ENCODE results near the gene ZNF407.

The ZNF407 gene

DNA sequence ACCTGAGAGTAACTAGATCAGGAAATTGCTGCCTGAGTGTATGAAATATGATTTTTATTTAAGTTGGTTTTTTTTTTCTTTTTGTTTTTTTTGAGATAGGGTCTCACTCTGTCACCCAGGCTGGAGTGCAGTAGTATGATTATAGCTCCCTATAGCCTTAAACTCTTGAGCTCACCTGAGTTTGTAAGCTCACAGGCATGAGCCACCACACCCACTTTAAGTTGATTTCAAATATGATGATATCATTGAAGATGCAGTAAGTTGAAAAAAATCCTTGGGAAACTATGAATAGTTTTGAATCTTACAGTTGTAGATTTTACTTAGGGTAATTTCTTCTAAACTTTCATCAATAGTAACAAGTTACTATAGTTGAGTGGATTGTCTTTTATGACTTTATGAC is 234.7 kb downstream of the ZNF407 start:
- no peak for DNase-seq (ENCODE audit: low read depth)

DNA sequence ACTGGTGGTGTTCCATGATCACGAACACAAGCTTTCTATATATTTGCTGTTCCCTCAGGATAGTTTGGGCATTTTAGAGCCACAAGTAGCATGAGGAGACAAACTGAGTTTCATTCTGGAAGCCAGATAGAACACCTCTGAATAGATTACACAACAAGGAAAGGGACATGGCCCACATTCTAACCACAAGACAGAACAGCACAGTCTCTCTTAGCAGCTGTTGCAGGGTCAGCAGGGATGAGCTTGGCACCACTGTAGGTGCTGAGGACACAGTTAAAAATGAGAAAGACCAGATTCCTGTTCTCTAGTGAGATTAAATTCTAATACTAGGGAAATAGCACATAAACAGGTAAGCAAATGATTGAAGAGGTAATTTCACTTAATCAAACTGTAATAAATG is 235.3 kb downstream of the ZNF407 start:
- no peak for DNase-seq (ENCODE audit: low read depth)

DNA sequence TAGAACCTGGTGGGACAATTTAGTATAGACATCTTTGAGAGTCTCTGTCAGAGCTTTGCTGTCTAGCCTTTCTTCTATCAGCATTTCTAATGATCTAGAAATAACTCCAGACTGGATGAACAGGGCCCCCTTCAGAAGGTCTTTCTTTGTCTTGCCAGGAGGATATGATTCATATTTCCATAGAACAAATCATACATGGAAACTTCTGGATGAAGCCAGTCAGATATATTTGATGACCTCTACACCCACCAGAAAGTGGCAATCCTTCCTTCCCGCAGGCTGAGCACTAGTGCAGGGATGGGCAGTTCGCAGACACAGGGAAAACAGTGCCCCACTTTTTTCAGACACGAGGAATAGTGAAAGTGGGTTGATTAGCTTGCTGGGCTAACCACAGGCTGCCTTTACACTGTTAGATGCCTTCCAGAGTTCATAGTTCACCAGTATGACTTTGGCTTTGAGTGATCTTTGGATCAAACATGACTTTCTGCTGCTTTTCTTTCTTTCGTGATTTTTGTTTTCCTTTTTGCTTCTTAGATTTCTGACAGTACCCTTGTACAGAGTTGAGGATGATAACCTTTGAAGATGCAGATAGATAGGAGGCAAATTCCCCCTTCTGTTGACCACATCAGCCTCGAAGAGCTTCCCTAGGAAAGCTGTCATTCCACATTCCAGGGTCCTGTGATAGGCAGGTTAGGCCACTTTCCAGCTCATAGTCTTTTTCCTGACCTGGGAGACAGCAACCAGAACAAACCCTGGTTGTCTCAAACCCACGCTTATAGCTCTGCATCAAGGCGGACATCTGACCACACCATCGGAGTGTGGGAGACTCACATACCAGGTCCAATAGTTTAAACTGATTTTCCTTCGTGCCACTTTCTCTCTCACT is 237.0 kb downstream of the ZNF407 start:
- DNase-seq (ENCODE audit: low read depth) = no peak

DNA sequence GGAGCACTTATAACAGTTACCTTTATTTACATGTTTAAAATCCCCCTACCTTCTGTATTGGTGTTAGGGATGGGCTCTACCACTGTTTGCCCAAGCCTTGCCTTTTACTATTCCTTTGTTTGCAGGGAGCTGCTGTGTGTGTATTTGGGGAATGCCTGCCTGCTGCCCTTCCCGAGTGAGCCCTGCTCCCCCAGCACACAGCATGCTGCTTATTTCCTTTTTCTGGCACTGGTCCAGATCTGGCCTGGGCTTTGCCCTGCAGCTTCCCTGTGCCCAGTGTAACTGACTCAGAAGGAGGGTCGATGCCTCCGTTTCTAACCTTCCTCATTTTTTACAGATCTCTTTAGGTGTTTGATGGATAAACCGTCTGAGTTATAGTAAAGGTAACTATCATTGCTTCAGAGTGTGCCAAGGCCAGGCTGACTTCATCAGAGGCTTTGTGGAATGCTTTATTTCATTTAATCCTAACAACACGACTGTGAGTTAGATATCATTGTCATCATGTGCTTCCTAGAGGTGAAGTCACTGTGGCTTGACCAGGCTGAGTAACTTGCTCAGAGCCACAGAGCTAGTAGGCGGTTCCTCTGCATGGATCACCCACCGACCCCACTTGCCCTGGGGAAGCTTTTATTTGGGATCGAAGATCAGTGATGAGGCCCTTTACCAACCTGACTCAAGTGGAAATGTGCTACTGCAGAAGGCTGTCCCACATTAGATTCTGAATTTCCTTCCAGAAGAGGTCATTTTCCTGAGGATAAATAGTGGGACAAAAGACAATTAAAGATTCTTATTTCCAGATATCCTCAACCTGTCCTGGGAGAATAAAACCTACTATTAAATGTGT is 238.8 kb downstream of the ZNF407 start:
- DNase-seq (ENCODE audit: low read depth) = no peak

DNA sequence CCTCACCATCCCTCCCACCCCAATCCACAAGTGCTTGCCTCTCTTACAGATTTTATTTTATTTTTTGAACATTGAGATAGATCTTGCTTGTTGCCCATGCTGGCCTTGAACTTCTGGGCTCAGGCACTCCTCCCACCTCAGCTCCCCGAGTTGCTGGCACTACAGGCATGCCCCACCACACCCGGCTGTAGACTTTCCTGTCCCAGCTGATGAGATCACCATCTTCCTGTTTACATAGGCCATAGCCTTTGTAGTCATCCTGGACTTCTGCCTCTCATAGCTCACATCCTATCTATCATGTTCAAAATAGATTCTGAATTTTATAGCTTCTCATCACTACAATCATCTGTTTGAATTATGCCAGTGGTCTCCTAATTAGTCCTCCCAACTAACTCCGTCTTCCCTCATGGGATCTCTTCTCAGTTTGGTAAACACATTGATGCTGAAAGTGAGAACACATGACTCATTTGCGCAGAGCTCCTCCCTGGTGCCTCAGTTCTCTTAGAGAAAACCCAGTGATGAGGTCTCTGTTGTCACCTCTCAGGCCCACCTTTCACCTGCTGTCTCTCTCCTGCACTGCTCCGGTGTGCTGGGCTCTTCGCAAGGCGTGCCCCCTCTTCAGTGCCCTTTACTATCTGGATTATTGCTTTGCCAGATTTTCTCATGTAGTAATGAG is 243.0 kb downstream of the ZNF407 start:
- no peak for DNase-seq (ENCODE audit: low read depth)

DNA sequence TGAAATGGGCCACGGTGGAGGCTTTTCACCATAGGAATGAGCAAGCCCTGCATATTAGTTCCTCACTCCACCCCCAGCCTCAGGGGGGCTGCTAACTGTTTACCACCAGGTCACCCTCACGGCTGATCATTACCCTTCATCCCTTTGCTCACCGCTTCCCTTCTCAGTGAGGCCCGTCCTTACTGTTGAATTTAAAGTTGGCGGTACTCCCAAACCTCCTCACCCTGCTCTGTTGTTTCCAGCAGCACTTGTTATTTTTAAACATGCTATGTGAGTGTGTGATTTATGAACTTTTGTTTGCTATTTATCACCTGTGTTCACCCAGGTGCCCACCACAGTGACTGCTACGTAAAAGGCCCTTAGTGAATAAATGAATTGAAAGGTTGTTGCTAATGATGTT is 243.6 kb downstream of the ZNF407 start:
- DNase-seq (ENCODE audit: low read depth) = no peak

DNA sequence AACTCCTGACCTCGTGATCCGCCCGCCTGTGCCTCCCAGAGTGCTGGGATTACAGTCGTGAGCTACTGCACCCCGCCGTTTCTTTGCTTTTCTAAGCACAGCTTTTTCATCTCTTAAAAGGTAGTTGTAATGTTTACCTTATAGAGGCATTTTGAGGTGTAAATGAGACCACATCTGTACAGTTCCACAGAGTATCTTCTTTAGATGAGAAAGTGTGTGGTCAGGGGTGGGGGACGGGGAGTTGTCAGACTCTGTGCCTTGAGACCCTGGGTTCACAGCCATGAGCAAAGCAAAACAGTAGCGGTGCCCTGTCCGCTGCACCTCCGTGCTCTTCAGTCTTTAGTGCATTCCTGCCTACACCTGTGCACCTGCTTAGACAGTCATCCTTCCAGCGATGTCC is 251.6 kb downstream of the ZNF407 start:
- DNase-seq (ENCODE audit: low read depth) = no peak

DNA sequence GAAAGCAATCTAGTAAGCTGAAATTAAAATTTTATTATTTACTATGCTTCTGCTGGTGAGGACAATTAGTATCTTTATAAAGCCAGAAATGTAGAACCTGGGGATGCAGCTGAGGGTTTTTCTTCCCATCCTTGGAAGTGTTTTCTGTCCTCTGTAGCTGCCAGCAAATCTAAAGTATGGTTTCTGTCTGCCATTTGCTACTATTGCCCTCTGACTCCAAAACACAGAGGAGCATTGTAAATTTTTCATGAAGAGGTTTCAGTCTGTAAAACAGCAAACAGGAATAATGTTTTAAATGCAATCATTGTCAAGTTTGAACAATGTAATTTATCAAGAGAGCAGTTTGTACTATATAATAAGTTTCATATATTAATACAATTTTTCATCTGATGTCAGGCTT is 258.8 kb downstream of the ZNF407 start:
- no peak for DNase-seq (ENCODE audit: low read depth)

DNA sequence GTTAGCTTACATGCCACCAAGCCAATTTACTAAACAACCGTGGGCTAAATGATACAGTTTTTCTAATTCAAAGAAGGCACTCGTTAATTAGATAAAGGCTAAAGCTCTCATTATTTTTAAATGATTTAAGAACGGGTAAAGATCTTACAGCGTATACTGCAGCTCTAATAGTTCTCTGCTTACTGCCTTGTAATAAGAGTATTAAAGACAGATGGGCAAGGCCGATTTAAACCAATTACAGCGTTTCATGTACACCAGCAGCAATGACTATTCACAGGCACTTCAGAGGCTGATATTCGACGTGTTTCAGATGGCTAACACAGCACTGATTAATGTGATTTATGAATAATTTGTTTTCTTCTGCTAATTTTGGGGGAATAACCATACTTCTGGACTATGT is 259.3 kb downstream of the ZNF407 start:
- no peak for DNase-seq (ENCODE audit: low read depth)

DNA sequence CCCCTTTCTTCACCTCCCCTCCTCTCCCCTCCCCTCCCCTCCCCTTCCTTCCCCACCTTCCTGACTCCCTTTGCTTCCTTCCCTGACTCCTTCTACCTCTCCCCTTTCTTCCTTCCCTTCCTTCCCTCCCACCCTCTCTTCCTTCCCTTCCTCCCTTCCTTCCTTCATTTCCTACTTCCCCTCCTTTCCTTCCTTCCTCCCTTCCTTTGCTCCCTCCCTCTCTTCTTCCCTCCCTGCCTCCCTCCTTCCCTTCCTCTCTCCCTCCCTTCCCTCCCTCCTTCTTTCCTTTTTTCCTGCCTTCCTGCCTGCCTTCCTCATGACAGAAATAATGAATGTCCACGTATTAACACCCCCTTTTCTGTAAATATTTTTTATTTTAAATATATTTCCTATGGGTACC is 260.2 kb downstream of the ZNF407 start:
- no peak for DNase-seq (ENCODE audit: low read depth)

DNA sequence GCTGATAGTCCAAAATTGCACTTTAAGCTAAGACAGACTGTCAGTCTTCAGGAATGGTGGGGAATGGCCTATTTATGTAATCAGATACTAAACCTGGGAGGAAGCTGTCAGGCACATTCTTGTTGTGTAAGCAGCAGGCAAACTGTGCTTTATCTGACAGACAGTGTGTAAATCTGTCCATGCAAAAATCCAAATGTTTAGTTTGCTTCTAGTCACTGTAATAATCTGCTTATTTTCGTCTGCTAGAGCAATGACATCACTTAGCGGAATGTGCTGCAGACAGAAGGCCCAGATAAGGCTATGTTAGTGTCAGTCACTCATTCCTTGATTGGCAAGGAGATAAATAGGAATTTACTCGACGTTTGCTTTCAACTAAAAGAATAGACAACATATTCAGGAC is 263.5 kb downstream of the ZNF407 start:
- DNase-seq (ENCODE audit: low read depth) = no peak

DNA sequence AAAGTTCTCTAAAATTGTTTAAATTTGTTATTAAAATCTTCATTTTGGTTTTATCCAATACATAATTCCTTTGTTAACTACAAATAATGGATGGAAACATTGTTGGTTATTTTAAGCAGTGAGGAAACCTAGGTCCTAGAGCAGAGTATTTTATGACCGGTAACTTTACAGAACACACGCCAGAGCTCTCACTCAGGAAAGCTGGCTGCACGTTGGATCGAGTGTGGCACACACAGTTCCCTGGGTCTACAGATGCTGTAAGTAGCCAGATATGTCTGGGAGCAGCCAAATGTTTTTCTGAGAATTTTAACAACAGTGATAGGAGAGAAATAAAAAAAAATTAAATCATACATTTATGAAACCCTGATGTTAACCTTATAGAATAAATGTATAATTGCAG is 264.4 kb downstream of the ZNF407 start:
- no peak for DNase-seq (ENCODE audit: low read depth)

DNA sequence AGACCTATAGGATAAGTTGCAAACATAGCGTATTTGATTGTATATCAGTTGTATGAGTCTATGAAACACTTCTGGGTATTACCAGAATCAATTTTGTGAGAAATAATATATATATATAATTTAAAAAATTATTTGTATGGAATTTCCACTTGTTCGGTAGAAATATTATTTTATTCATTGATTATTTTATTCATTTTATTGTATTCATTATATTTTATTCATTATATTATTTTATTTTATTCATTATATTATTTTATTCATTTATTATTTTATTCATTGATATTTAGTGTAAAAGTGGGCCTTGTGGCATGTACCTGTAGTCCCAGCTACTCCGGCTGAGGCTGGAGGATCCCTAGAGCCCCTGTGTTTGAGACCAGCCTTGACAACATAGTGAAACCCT is 268.9 kb downstream of the ZNF407 start:
- no peak for DNase-seq (ENCODE audit: low read depth)

DNA sequence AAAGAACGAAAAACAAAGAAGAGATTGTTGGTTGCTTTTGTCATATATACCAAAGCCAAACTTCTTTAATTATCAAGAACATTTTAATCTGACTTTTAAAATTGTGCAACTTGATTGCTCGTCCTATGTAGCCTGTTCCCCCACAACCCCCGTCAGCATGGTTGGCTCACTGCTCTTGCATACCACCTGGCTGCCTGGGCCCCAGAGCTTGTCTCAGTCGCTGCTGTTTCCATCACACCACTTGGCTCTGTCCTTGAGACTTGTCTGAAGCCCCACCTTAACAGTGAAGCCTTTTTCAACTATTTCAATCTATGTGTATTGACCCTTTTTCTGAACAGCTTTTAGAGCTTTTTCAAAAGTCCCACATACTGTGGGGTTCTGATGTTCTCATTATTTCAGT is 270.8 kb downstream of the ZNF407 start:
- DNase-seq (ENCODE audit: low read depth) = no peak

DNA sequence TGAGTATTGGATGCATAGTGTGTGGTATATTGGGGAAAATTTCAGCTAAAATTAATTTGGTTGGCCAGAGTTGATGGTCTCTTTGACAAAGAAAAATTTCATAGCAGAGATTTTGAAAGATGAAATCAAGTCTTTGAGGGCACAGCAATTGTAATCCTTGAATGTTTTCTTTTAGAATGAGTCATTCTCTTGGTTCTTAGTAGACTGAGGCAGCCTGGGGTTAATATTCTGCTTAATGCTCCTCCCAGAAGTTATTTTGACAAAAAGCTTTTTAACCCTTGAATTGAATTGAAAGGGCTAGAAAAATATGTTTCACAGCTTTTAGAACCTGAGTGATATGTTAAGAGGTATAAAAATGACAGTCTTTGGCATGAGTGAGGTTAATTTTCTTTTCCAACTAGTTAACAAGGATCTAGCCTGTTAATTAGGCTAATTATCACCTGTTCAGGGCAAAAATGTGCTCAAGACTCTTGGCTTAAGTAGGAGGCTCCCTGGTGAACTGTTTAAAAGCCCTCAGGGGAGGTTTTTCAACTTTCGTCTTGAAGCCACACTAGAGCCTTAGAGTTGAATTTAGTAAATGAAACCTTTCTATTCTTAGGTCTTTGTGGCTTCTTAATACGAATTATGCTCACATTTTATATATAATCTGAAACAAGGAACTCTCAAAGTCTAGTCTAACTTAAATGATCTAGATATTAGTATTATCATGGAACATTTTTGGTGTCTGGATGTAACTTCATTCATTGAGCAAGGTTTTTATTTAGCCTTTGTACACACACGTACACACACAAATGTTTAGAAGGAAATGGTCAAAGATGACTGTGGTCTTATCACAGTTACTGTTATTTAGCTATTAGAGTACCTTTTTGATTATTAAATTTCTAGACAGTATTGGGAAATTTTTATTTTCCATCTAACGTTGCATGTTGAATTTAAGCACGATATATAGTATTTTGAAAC is 272.5 kb downstream of the ZNF407 start:
- no peak for DNase-seq (ENCODE audit: low read depth)

DNA sequence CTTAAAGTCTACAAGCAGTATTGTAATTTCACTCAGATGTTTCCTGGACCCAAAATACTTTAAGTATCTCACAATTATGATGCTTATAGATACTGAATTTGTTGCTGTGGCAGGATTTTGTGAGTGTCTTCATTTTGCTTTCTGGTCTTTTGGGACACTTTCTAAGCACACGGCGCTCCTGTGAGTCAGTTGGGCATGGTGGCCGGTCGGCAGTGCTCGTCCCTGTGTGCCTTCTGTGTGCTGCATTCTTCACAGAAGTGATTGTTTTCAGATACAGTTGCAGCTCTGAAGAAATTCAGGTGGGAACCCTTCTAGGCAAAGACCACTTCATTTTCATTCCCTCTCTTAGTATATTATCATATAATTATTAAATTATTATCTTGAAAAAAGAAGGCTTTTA is 273.3 kb downstream of the ZNF407 start:
- no peak for DNase-seq (ENCODE audit: low read depth)

DNA sequence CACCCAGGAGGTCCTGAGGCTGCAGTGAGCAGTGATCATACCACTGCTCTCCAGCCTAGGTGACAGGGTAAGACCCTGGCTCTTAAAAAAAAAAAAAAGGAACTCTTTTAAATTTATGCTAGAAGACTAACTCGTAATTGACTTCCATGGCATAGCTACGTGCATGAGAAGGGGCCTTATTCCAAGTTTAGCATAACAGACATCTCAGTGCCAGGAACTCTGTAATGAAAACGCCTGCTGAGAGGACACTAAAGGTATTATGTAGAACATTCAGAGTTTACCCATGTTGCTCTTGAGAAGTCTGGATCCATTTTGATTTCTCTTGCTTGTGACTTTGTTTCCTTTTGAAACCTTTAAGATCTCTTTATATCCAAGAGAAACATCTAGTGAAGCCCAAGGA is 276.0 kb downstream of the ZNF407 start:
- DNase-seq (ENCODE audit: low read depth) = no peak

DNA sequence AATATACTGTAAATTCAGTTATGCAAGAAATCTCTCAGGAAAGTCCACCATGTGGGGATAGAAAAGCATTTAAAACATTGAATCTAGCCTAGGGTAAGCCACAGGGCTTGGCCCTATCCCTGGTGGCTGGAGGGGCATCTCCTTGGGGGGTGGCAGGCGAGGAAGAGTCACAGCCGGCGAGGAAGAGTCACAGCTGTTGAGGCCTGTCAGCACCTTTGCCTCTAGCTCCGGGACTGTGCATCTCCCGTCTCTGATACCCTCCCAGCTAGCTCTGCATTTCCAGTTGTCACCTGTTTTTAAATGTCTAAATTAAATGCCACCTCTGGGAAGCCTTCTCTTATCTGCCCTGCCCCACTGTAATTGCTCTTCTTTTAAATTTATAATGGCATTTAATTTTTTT is 276.7 kb downstream of the ZNF407 start:
- DNase-seq (ENCODE audit: low read depth) = no peak

DNA sequence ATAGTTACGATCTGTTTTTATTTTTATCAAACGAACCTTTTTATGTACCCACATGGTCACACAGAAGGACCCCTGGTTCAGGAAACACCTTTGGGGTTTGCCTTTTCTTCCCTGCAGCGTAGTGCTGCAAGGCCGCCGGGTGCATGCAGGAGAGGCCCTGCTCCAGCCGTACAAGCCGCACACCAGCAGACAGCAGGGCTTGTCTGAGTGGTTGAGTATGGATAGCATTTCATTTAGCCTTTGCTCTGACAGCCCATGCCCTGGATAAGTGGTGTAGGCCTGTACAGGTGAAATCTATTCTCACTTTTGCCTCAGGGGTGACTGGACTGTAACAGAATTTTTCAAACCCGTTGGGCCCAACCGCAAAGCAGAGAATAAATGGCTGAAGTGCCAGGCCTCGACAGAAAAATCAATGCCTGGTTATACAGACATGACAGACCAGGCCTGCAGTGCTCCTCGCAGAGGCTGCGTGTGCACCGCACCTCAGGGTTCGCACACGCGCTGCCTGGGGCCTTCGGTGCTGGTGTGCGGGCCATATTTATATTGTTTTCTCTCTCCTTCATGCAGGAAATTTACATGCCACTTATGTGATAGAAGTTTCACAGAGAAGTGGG is 279.1 kb downstream of the ZNF407 start:
- no peak for DNase-seq (ENCODE audit: low read depth)

DNA sequence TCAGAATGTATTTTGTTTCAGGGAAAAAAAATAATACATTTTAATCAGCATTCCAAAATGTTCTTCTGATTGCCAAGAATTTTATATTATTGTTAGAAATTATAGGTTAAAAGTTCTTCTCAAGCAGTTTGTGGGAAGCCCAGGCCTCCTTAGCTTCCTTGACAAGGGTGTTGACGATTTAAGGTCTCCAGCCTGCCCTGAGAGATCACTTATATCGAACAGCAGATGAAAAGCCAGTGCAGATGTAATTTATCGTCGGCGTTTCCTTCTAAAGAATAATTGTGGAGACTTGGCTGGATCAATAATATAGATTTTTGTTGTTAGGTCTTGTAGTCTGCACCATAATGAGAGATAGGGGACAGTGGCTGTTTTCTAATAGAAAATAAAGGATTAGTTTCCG is 280.6 kb downstream of the ZNF407 start:
- no peak for DNase-seq (ENCODE audit: low read depth)

DNA sequence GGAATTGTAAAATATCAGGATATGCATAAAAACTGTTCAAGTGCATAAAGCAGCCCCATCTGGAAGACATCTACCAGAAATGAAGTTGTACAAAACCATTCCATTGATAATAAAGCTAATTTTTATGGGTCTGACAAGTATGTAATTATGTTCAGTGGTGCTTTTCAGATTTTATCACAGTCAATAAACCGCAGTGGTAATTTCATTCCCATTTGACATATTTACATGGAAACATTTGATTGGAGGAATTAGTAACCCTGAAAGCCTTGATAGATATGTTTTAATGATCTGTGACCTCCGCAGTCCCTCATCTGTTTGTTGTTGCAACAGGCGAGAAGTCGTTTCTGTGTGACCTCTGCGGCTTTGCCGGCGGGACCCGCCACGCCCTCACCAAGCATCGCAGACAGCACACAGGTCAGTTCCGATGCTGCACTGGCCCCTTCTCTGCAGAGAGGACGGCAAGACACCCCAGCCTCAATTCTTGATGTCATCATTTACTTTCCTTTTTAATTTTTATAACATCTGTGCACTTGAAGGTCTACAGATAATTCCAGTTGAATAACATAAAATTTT is 283.1 kb downstream of the ZNF407 start:
- no peak for DNase-seq (ENCODE audit: low read depth)
